RWPE2 (cell line): ENCODE results near the gene FKBP2.

Source experiments
- ATAC-seq: fragments of 200-7000 bp; cut with Tn5 transposase; 3 replicates; pipeline ENCODE4 v1.9.1; 2021; ENCODE audit warnings: low read depth
- DNase-seq: peaks from one replicate; pipeline ENCODE4 v3.0.0-alpha.2; 2020; ENCODE audit warnings: low spot score
- H3K27ac ChIP-seq: fragments of 450-650 bp; 2 replicates; pipeline ENCODE4 v1.5.1; 2017; ENCODE audit warnings: mild to moderate bottlenecking; ENCODE audit not compliant: poor library complexity, severe bottlenecking
- H3K27me3 ChIP-seq: fragments of 250-450 bp; sonication (Bioruptor Pico); 2 replicates; pipeline ENCODE4 v1.5.1; 2021; ENCODE audit warnings: mild to moderate bottlenecking, moderate library complexity; ENCODE audit not compliant: insufficient read depth, poor library complexity, severe bottlenecking
- H3K36me3 ChIP-seq: fragments of 250-450 bp; sonication (Bioruptor Pico); 2 replicates; pipeline ENCODE4 v1.5.1; 2020; ENCODE audit warnings: low read depth, mild to moderate bottlenecking, moderate library complexity
- H3K4me1 ChIP-seq: fragments of 250-450 bp; sonication (Bioruptor Pico); 2 replicates; pipeline ENCODE4 v1.5.1; 2021; ENCODE audit warnings: mild to moderate bottlenecking, moderate library complexity; ENCODE audit not compliant: insufficient read depth, poor library complexity, severe bottlenecking
- H3K4me3 ChIP-seq: fragments of 250-450 bp; sonication (Bioruptor Pico); 2 replicates; pipeline ENCODE4 v1.5.1; 2021; ENCODE audit warnings: mild to moderate bottlenecking, moderate library complexity; ENCODE audit not compliant: severe bottlenecking
- H3K9me3 ChIP-seq: fragments of 250-450 bp; sonication (Bioruptor Pico); 2 replicates; pipeline ENCODE4 v1.5.1; 2021; ENCODE audit warnings: mild to moderate bottlenecking, moderate library complexity; ENCODE audit not compliant: severe bottlenecking
- CTCF ChIP-seq: fragments of 450-650 bp; IDR thresholded peaks from one replicate; pipeline ENCODE4 v1.5.1; 2017; ENCODE audit warnings: mild to moderate bottlenecking, moderate library complexity; ENCODE audit not compliant: poor library complexity, severe bottlenecking

Gene FKBP2

GRCh38 chr11:64258946-64259532, 18.1 kb downstream of the FKBP2 start:
- Histone ChIP-seq H3K4me1 (peaks cover 8% of the 10 kb centered on the region), H3K36me3 (peaks cover 86% of the 10 kb centered on the region)
- no peak for TF ChIP-seq CTCF

GRCh38 chr11:64259533-64260067, 18.7 kb downstream of the FKBP2 start:
- Histone ChIP-seq H3K4me1 (peaks cover 8% of the 10 kb centered on the region), H3K9me3 (no peaks in the 10 kb centered on the region), H3K4me3 (no peak overlapping the region), H3K36me3 (peaks cover 86% of the 10 kb centered on the region), H3K27me3 (no peaks in the 10 kb centered on the region), H3K27ac (no peak overlapping the region)
- ATAC-seq, result no peak
- DNase-seq, result no peak
- no peak for TF ChIP-seq CTCF

More at GRCh38 chr11:64258946-64259532, 18.1 kb downstream of the FKBP2 start:
- ATAC-seq, result no peak
- no peak overlapping the region for H3K27ac ChIP-seq
- H3K27me3 ChIP-seq, result no peaks in the 10 kb centered on the region
- no peaks in the 10 kb centered on the region for H3K9me3 ChIP-seq
- H3K4me3 ChIP-seq, result no peak overlapping the region
- DNase-seq, result no peak

GRCh38 chr11:64260147-64260708, 19.3 kb downstream of the FKBP2 start:
- Histone ChIP-seq H3K4me3 (no peak overlapping the region), H3K27ac (no peak overlapping the region), H3K4me1 (peaks cover 8% of the 10 kb centered on the region), H3K9me3 (no peaks in the 10 kb centered on the region), H3K27me3 (no peaks in the 10 kb centered on the region), H3K36me3 (peaks cover 80% of the 10 kb centered on the region)
- DNase-seq (no peak), ATAC-seq (no peak)
- no peak for TF ChIP-seq CTCF

- H3K4me1 ChIP-seq, result peaks cover 8% of the 10 kb centered on the region
- ATAC-seq (no peak), DNase-seq (no peak)
- H3K4me3 ChIP-seq, result no peak overlapping the region
- no peaks in the 10 kb centered on the region for H3K27me3 ChIP-seq
- TF ChIP-seq CTCF, result no peak
- peaks cover 77% of the 10 kb centered on the region for H3K36me3 ChIP-seq
- no peaks in the 10 kb centered on the region for H3K9me3 ChIP-seq
- no peak overlapping the region for H3K27ac ChIP-seq
Observed at GRCh38 chr11:64261556-64262080, 20.7 kb downstream of the FKBP2 start.
